GM18499 (cell line): ENCODE data around the gene B4GALNT4.
"Not testable (repeated sequence)": the region's sequence is repeated elsewhere in the genome, so short reads cannot be mapped to it uniquely, and the experiment has no call there.

Experiments used
- ATAC-seq: cut with Tn5 transposase; IDR thresholded peaks from one replicate; pipeline ENCODE4 v1.9.1; 2021; ENCODE audit warnings: moderate number of reproducible peaks; ENCODE audit not compliant: insufficient read depth, unreplicated experiment

The B4GALNT4 gene

GRCh38 chr11:417652-418342, 48.5 kb downstream of the B4GALNT4 start:
- no peak for ATAC-seq

DNA sequence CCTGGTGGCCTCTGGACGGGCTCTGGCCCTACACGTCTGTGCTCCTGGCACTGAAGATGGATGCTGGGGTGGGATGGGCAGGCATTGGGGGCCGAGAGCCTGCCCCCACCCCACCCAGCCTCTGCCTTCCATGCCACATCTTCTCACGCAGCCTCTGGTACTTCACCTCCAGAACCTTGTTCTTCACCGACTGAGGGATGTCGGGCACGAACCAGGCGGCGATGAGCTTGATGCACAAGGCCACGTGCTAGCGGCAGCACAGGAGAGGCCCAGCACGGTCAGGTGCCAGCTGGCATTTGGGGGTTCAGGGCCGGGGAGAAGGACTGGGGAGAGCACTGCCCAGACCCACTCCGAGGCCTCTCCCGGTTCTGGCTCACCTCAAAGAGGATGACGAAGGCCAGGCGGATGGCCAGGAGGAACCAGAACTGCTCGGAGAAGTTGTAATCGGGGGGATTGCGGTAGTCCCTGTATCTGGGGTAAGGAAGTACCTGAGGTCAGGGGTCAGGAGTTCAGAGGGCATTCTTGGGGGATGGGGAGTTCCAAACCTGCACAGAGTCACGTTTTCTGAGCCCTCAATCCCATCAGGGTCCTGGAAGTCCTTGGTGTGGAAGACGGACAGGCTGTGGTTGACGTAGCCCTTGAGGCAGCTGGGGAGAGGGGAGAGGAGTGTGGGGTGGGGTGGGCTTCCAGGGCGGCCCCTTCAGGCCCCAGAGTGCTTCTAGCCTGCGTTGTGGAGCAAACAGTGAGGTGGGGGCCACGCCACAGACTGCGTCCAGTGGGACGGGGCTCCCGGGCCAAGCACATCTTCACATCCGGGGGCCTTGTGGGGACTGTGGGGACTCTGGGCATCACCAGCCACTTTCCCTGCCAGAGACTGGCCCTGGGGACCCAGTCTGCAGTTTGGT, 49.3 kb downstream of the B4GALNT4 start:
- no peak for ATAC-seq

GRCh38 chr11:419248-420005, 50.1 kb downstream of the B4GALNT4 start:
- ATAC-seq, result no peak

DNA sequence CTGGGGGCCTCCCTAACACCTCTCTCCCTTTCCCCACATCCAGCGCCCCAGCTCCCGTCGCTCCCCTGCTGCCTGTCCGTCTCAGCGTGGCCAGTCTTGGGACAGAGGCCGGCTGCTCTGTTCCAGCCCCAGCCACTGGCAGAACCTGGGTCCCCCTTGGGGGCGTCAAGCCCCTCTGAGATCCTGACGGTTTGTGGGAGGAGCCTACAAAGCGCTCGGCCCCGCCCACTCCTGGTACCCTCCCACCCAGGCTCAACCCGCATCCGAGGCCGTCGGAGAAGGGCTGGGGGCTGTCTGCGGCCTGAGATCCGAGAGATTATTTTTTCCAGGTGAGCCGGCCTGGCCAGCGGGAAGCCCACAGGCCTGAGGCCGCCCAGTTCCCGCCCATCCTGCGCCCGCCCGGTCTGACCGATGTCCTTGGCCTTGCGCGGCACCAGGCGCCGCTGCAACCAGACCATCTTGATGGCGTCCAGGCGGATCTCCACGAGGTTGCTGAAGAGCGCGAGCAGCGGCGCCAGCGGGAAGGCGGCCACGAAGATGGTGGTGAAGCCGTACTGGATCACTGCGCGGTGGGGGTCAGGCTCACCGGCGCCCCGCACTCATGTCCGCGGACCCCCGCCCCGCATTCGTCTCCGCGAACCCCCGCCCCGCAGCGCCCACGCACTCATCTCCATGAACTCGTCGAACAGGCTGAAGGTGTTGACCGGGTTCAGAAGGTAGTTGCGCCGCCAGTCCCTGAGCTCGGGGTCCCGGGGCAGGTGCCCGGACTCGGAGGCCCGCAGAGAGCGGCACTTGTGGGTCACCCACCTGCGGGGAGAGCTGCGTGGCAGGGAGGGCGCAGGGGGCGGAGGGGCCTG, 51.0 kb downstream of the B4GALNT4 start:
- no peak for ATAC-seq

DNA sequence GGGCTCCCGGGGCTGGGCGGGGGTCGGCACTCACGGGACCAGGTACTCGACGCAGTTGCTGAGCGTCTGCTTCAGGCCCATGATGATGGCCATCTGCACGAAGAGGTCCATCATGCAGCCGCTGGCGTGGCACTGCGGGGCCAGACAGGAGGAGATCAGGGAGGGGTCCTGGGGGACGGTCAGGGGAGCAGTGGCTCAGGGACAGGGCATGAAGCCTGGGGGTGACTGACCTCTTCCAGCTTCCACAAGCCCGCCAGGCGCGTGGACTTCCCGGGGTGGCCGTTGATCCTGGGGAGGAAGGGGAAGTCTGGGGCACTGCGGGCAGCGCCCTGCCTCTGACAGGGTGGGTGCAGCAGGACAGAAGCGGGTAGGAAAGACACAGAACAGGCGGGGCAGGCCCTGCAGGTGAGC, 51.6 kb downstream of the B4GALNT4 start:
- ATAC-seq, result no peak

DNA sequence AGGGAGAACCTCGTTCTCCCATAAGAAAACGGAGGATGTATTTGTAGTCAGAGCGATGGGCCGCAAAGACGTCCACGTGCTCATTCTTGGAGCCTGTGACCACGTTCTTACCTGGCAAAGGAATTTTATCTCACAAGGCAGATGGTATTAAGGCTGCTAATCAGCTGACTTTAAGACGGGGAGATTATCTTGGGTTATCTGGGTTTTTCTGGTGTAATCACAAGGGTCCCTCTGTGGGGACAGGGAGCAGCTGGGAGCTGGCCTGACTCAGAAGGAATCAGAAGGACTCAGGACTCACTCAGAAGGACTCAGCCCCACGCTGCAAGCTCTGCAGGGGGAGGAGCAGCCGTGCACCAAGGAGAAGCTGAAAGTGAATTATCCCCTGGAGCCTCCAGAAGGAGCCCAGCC, 53.0 kb downstream of the B4GALNT4 start:
- ATAC-seq, result no peak

GRCh38 chr11:424232-424631, 54.9 kb downstream of the B4GALNT4 start:
- ATAC-seq, result no peak

DNA sequence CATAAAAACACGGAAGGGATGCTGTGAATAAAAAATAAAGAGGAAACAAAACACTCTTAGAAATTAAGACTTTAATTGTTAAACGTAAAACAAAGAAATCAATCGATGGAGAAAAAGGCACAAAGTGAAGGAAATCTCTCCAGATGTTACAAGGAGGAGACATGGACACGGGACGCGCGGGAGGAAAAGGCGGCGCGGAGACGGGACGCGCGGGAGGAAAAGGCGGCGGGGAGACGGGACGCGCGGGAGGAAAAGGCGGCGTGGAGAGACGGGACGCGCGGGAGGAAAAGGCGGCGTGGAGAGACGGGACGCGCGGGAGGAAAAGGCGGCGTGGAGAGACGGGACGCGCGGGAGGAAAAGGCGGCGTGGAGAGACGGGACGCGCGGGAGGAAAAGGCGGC, 55.5 kb downstream of the B4GALNT4 start:
- not testable (repeated sequence) for ATAC-seq

- ATAC-seq, result no peak
Observed at GRCh38 chr11:425301-425700, 56.0 kb downstream of the B4GALNT4 start.

GRCh38 chr11:426851-427250, 57.6 kb downstream of the B4GALNT4 start:
- no peak for ATAC-seq

DNA sequence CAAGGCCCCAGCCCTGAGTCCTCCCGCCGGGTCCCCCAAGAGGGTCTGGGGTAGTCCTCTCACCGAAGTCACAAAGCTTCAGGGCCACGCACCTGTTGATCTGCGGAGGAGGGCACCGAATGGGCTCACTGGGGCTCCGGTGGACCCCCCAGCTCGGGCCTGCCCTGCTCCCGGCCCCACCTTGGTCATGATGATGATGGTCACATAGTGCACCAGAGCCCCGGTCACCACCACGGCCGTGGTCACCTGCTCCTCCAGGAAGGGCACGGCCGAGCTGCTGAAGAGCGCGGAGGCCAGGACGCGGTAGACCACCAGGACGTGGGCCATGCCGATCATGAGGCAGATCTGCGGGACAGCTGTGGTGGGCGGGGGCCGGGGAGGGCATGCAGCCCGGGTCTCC, 59.0 kb downstream of the B4GALNT4 start:
- ATAC-seq, result no peak

GRCh38 chr11:429391-429790, 60.1 kb downstream of the B4GALNT4 start:
- ATAC-seq, result no peak

GRCh38 chr11:429931-430456, 60.7 kb downstream of the B4GALNT4 start:
- ATAC-seq, result no peak
